HG03095 (cell line): Measurements from ENCODE around the gene CCER1.

Experiments used
- ATAC-seq: cut with Tn5 transposase; IDR thresholded peaks from one replicate; pipeline ENCODE4 v1.9.1; 2021; ENCODE audit warnings: moderate library complexity; ENCODE audit not compliant: unreplicated experiment

The CCER1 gene

DNA sequence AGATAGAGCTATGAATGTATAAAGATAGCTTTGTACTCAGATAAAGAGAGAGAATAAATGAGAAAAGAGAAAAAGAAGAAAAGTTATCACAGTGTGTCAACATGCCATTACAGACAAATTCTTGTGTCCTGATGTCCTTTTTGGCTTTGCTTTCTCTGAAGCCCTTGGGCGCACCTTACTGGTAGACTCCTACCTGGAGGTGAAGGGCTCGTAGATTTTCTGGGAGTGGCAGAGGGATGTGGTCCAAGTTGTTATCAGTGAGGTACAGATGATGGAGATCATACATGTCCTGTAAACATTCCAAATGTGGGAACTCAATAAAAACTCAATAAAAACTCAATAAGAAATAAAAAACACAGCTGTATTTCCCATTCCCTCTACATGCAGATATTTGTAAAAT is 14.9 kb upstream of the CCER1 start:
- ATAC-seq, result no peak

DNA sequence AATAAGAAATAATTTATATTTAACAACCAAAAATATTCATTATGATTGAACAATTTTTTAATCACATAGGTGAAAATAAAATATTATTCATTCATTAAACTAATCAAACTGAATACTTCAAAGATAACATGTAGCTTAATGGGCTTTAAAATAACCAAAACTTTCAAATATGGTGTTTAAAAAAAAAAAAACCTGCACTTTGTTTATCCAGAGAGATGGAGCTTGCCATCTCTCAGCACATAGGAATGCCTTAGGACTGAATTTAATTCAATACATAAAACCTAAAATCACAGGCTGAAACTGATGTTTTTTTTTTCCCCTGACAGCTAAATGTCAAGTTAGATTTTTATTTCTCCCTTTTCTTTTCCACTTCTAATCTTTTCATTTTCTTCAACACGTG is 14.4 kb upstream of the CCER1 start:
- ATAC-seq, result no peak

DNA sequence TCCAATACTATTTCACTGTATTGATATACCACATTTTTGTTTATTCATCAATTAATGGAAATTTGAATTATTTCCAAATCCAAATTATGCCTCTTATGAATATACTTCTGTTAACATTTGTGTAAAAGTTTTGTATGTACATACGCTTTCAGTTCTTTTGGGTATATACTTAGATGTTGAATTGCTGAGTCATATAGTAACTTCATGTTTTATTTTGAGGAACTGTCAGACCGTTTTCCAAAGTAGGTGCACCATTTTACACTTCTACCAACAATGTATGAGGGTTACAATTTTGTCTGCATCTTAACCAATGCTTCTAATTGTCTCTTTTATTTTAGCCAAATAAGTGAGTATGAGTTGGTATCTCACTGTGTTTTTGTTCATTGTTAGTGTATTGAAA is 10.2 kb upstream of the CCER1 start:
- peak; percentile 70 for ATAC-seq

DNA sequence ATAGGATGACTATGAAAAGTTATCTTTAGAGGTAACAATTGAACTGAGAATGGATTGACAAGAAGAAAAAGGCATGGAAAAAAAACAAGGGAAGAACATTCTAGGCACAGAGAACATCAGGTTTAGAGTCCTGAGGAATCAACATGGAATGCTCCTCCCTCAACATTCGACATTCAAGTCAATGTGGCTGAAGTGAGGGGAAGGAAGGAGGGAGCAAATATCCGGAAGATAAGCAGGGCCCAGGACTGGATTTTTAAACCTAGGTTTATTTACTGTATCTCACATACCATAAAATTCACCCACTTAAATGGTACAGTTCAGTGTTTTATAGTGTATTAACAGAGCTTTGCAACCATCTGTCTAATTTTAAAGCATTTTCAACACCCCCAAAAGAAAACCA is 9.6 kb upstream of the CCER1 start:
- no peak for ATAC-seq

DNA sequence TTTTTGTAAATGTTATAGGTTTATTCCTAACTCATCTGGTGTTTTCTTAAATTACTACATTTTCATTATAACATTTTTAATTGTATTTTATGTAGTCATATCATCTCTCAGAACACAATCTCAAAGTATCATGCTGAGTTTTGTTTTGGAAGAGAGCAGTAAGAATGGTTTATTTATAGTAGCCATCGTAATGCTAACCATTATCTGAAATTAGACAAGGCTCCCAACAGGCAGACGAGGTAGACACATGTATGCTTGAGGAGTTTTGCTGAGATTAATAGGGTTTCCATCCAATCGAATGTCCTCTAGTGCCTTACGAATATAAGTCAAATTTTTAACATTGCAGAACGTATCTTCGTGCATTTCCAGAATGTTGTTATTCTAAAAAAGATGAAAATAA is 9.0 kb upstream of the CCER1 start:
- no peak for ATAC-seq

DNA sequence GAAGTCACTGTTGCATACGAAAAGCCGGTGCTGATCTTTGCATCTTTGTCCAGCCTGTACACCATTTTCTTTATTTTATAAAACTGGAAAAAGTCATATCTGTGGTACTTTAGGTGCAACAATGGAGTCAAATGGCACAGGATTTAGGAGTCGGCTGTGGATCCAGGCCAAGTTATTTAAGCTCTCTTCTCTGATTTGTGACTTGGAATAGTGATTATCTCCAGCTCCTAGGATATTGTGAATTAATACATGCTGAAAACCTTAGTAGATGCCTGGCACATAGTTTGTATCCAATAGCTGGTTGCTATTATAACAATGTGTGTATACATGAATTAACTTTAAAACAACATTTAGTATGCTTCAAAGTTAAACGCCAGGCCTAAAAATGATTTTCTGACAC is 6.2 kb upstream of the CCER1 start:
- ATAC-seq, result no peak

DNA sequence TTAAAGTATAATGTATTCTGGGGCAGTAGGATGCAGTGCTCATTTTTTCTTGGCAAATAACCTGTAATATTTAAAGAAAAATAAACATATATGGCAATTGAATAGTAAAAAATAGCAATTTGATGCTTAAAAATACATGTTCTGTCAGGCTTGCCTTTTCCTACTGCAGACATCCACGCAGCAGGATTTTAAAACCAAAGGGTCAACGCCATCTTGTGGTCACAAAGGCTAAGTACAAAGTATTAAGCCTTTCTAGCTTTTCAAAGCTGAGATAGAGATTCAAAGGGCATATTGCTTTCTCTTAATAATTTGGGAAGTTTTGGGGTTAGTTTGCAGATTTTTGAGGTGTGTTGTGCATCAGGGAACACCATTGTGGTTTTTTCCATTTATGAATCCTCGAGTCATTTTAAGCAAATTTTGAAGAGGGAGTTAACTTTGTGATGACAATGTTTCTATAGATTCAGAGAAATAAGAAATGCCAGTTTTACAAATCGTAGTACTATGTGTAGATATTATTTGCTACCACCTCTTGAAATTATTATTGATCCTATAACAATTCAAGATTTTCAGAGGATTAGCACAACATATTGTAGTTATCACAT is 4.7 kb upstream of the CCER1 start:
- peak; percentile 78 for ATAC-seq

DNA sequence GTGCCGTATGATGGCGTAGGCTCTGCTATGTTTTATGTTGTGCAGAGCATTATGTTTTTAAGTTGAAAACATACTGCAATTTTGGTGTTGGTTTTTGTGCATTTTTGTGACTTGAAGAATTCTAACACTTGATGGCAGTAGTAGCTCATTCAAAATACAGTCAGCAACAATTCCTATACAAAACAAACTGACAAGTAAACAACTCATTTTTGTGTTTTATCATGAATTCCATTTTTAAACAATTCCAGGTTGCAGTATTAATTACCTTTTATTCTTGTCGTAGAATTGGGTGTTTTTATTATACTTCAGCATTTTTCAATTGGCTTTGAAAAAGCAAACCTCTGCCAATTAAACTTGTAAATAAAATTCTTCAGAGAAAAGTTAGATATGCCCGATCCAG is 4.1 kb upstream of the CCER1 start:
- ATAC-seq, result no peak

DNA sequence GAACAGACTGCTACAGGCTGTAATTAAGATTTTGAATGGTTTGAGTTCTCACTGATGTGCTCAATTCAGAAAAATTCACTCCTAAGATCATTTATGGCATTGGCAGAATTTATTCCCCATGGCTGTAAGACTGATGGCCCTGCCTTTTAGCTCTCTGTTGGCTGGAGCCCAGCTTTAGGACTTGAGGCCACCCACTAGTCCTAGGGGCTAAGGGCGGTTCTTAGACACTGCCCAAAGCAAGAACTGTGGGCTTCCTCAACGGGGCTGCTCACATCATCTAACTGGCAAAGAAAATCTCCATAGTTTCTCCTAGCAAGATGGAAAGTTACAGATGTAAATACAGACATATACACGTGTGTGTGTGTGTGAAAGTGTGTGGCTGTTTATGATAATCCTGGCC is 3.4 kb upstream of the CCER1 start:
- ATAC-seq, result no peak

DNA sequence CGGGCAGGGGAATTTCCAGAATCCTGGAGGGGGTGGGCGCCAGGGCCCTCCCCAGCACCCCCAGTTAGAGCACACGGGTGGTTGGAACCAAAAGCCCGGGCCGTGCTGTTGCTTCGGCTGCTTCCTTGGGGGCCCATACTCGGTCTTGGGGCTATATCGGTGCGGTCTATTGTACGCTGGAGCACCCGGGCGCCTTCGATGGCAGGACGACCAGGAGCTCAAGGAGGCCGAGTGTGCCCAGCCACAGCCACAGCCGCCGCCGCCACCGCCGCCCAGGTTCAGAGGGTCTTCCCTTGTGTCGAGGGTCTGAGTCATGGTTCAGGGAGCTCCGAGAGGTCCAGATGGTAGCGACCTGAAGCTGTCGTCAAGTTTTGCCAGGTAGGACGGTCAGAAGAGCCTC is 548 bp downstream of the CCER1 start:
- no peak for ATAC-seq

DNA sequence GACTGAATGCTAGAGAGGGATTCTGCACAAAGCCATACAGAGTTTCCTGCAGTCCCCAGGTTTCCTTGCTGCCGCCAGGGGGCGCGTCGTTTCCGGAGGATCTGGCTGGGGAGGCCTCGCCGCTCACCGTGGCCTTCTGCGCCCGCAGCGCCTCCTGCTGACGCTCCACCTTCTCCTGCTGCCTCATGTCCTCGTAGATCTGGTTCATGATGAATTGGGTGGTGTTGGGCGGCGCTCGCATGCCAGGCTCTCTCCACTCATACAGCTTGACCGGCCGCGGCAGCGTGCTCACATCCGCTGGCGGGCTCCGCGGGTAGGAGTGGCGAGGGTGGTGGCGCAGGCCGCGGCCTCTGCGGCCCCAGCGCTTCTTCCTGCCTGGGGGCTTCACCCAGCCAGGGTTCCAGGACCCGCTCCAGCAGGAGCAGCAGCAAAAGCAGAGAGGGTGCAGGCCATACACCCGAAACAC is 987 bp downstream of the CCER1 start:
- ATAC-seq, result no peak

DNA sequence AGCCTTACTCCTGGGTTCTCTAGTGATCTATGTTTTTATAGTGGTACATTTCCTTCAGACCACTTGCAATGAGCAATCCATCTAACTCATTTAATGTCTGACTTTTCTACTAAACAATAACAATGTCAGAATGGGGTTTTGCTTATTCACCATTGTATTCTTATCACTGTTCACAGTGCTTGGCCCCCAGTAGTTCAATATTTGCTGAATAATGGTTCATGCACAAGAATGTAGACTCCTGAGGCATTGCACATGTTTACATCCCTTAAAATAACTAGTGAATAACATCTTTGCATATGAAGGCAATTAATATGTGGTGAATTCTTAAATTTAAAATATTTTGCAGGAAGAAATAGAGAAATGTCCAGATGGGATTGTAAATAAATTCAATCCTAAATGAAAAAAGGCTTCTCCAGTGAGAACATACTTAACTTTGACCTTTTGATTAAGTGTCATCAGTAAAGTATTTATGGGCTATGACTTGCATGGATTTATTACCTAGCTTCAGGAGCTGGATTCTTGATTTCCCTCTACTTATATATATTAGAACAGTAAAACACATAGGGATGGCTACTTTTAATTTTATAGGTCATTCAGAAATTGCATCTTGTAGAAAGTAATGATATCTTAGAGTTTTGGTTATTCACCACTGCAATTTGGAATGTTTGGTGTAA is 3.4 kb downstream of the CCER1 start:
- no peak for ATAC-seq

DNA sequence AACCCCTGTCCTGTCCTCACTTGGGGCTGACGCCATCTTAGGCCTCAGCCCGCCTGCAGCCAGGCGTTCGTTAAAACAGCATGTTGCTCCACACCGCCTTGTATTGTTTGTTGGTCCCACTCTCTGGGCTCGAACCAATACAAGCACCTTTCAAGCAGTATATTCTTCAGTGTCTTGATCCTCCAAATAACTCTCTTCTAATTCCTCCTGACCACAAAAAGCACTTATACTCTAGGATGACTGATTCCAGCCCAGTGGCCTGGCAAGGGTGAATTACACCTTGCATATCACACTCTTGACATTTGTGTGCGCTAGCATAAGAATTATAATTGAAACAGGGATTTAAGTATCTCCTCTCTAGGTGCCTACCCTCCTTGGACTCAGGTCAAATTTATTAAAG is 7.1 kb downstream of the CCER1 start:
- no peak for ATAC-seq

DNA sequence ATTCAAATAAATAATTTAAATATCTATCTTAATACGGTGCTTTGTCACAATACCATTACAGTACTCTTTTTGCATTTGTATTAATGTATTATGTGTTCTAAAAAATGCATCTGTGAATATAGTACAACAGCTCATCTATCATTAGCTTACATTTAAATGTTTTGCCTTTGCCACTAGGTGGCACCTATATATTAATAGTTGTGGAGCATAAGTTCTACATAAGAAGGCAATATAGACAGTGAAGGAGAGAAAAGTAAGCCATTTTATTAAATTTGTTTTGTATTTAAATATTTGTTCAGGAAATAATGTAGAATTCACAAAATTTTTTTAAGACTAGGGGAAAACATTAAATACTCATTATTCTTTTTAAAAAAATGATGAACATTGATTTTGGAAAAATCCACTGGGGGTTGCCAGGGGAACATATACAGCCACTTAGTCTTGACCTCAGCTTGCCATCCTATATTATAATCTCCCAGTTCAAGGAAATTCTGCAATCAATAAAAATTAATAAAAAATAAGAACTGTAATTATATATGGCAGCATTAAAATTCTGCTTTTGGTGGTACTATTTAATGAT is 9.8 kb downstream of the CCER1 start:
- peak; percentile 71 for ATAC-seq

DNA sequence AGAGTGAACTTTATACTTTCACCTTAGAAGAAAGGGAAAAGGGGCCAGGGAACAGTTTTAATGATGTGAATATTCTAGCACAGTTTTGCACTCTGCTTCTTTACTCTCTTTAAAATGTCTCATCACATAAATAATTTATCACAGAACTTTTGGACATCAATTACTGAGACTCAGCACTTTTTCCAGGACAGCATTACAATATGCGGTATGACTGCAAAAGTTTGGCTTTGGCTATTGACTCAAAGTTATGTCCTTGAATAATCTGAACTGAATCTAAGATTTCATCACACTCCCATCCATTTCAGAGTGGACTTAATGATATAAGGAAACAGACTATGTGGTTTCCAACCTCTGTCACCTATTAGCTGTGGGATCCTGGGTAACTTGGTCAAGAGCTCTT is 11.7 kb downstream of the CCER1 start:
- ATAC-seq, result no peak

DNA sequence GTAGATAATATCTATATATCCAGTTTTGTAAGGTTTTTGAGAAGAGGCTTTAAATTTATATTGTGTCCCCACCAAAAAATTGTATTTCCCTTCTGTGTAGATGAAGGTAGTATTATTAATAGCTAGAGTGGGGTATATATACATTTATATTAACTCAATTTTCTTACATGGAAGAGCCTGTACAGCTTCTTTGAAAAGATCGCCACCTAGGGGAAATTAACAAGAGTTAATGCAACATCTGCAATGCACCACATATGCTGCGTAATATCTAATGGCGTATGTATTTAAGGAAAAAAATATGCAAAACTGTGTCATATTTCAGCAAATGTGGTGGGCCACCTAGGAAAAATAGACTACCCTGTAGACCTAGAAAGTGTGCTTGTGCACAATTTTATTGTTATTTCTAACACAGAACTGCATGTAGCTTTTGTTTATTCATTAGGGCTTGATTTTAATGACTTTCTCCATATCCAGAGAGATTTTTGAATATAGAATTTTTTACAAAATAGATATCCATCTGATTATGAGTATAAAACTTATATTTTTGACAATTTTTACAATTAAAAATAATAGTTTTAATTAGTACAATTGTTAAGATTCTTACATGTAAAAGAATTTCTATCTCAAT is 14.0 kb downstream of the CCER1 start:
- peak; percentile 73 for ATAC-seq

DNA sequence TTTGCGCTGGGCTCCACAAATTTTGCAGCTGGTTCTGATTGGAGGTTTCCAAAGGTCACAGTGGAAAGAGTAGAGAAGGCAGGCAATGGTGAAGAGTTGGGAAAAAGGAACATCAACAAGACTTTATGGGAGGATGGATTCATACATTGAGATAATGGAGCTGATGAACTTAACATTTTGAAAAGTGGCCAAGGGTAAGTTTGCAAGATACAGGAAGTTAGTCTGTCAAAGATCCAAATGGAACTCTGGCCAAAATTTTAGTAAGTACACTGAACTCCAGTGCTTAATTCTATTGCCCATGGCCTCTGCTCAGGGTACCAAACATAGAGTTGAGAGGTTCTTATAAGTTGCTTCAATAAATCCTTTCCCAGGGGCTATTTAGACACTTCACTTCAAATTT is 15.6 kb downstream of the CCER1 start:
- no peak for ATAC-seq

DNA sequence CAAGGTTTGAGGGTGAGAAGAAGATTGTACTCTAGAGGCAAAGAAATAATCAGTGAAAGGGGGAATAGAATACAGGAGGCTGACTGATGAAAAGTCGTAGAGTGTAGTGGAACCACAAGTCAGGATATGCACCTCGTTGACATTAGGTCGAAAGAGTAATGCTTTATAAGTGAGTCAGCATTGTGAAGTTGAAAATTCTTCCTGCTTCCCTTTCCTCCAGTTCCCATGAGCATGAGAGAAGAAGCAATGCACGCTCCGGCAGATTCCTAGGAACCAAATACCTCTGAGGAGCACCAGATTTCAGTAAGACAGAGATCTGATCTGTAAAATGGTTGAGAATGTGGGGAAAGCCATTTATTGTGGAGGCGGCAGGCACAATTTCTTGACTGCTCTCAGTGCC is 16.5 kb downstream of the CCER1 start:
- ATAC-seq, result no peak

DNA sequence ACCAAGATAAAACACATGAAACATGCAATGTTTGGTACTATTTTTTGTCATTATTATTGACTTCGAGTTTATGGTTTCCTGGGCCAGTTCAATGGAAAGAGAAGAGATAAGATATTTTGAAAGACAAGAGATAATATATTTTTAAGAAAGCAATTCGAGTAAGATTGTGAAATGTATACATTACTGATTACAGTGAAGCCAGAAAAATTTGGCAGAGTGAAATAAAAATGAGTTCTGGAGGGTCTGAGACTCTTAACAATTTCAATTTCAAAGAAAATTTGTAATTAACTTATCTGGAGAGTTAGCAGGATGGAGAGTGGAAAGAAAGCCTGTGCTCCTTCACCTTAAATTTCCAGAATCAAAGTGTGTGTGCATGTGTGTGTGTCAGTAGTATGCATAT is 17.3 kb downstream of the CCER1 start:
- ATAC-seq, result no peak

DNA sequence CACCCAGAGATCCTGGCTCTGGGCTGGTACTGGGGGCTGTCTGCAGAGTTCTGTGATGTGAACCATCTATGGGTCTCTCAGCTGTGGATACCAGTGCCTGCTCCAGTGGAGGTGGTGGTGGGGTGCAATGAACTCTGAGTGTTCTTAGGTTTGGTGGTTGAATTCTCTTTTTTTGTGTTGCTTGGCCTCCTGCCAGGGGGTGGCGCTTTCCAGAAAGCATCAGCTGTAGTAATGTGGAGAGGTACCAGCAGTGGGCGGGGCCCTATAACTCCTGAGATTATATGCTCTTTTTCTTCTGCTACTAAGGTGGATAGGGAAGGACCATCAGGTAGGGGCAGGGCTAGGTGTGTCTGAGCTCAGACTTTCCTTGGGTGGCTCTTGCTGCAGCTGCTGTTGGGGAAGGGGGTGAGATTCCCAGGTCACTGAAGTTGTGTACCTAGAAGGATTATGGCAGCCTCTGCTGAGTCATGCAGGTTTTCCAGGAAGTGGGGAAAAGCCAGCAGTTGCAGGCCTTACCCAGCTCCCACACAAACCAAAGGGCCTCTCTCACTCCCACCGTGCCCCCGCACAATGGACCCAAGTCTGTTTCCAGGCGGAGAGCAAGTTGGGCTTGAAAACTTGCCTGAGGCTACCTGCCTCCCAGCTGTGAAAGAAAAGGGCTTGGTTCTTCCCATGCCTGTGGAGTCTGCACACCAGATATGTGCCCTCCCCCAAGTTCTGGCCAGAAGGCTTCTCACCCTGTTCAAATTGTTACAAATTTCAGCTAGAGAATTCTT is 18.6 kb downstream of the CCER1 start:
- ATAC-seq, result no peak

DNA sequence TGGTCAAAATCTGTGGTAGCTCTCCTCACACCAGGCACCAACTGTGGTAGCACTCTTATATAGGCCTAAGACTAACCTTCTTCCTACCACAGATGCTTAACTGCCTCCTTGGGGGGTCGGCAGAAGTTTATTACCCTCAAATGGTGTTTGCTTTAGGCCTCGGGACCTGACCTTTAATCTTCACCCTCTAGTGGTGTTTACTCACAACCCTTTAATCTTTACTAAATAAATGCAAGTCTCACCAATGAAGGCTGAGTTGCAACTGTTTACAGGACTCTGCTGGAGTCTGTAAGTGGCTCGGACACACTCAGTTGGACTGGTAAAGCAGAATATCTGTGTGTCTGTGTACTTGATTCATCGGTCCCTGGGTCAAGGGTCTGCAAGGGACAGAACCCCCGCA is 29.4 kb downstream of the CCER1 start:
- no peak for ATAC-seq
